ENCODE data around the gene SYNGR1.

GRCh38 chr22:39303892-39304671, 45.7 kb upstream of the SYNGR1 start:
- TF ChIP-seq CTCF (conservative IDR thresholded peaks at IDR 0.05 in 1 of 2, IDR thresholded peaks at IDR 0.05 in 1 of 2; ENCODE audit: extremely low read depth in 1 of 2, insufficient read depth in 1 of 2, low read depth in 1 of 2, low read length in 2 of 2) (no peak), EZH2 (IDR thresholded peaks at IDR 0.05; ENCODE audit: borderline replicate concordance, low read length) (no peak)
